ENCODE results near the gene PADI1.
A peak's percentile ranks its signal among the peaks of the same experiment; 100 is the strongest.

Gene PADI1

GRCh38 chr1:17198476-17199258, 6.3 kb upstream of the PADI1 start:
- DNase-seq = no peak

GRCh38 chr1:17199267-17200044, 5.5 kb upstream of the PADI1 start:
- no peak for DNase-seq

- no peak for DNase-seq
Measured at GRCh38 chr1:17200246-17200645, 4.7 kb upstream of the PADI1 start.

GRCh38 chr1:17200756-17201155, 4.2 kb upstream of the PADI1 start:
- DNase-seq = no peak

GRCh38 chr1:17201201-17202021, 3.5 kb upstream of the PADI1 start:
- DNase-seq = no peak

GRCh38 chr1:17205652-17206051, 724 bp downstream of the PADI1 start:
- no peak for DNase-seq

- no peak for DNase-seq
Measured at GRCh38 chr1:17206196-17206595, 1.3 kb downstream of the PADI1 start.

- DNase-seq = no peak
Measured at GRCh38 chr1:17207046-17207445, 2.1 kb downstream of the PADI1 start.

- no peak for DNase-seq
Measured at GRCh38 chr1:17207540-17207939, 2.6 kb downstream of the PADI1 start.

GRCh38 chr1:17207966-17208418, 3.1 kb downstream of the PADI1 start:
- peak; percentile 2 for DNase-seq

GRCh38 chr1:17208546-17208945, 3.6 kb downstream of the PADI1 start:
- no peak for DNase-seq

GRCh38 chr1:17209430-17209829, 4.5 kb downstream of the PADI1 start:
- DNase-seq = no peak

GRCh38 chr1:17210176-17210575, 5.2 kb downstream of the PADI1 start:
- no peak for DNase-seq

GRCh38 chr1:17211377-17211776, 6.4 kb downstream of the PADI1 start:
- DNase-seq = no peak

- no peak for DNase-seq
Measured at GRCh38 chr1:17212009-17212408, 7.1 kb downstream of the PADI1 start.

GRCh38 chr1:17212487-17213121, 7.7 kb downstream of the PADI1 start:
- peak; percentile 63 for DNase-seq

- DNase-seq = no peak
Measured at GRCh38 chr1:17213148-17213781, 8.3 kb downstream of the PADI1 start.

- DNase-seq = no peak
Measured at GRCh38 chr1:17213782-17214148, 8.8 kb downstream of the PADI1 start.

GRCh38 chr1:17214876-17215544, 10.1 kb downstream of the PADI1 start:
- no peak for DNase-seq

GRCh38 chr1:17215545-17215890, 10.6 kb downstream of the PADI1 start:
- DNase-seq = no peak

GRCh38 chr1:17216078-17216477, 11.2 kb downstream of the PADI1 start:
- no peak for DNase-seq

- DNase-seq = no peak
Measured at GRCh38 chr1:17217607-17218006, 12.7 kb downstream of the PADI1 start.

Data from activated effector memory CD4-positive, alpha-beta T cell treated with Interleukin-2 at 50 U/mL for 16 hours (primary cell).